ENCODE data around the gene TENM4. TPM values are rescaled to one million over a fixed set of nuclear protein-coding genes. Genes with fewer than 3 reads are reported as not detected.

The TENM4 gene
- total RNA-seq, 1 experiment from 2014 or later = 0.39 TPM

GRCh38 chr11:78607696-78608095, 833.1 kb downstream of the TENM4 start:
- Histone ChIP-seq H3K4me1 (ENCODE audit: control insufficient read depth, insufficient read depth, low read length) (no peaks in the 10 kb centered on the region), H3K4me3 (ENCODE audit: low read depth in 2 of 2, low read length in 2 of 2) (no peak overlapping the region), H3K36me3 (ENCODE audit: control insufficient read depth, insufficient read depth, low read length) (no peaks in the 10 kb centered on the region), H3K27ac (ENCODE audit: low read length) (no peak overlapping the region), H3K27me3 (ENCODE audit: control insufficient read depth, insufficient read depth, low read length) (peaks cover 10% of the 10 kb centered on the region), H3K9me3 (ENCODE audit: control insufficient read depth, insufficient read depth, low read depth, low read length) (no peaks in the 10 kb centered on the region)
- no peak for DNase-seq (ENCODE audit: low read depth, low spot score)
- no peak for TF ChIP-seq POLR2AphosphoS5 (IDR thresholded peaks at IDR 0.05; ENCODE audit: low read depth, low read length)
- no peak for TF ChIP-seq CTCF (IDR thresholded peaks at IDR 0.05)
- TF ChIP-seq SIN3A (IDR thresholded peaks at IDR 0.05; ENCODE audit: borderline replicate concordance, insufficient read depth, low read depth, low read length) = no peak
- TF ChIP-seq TCF7L2 (IDR thresholded peaks at IDR 0.05; ENCODE audit: low read depth, low read length) = no peak
- TF ChIP-seq REST (IDR thresholded peaks at IDR 0.05; ENCODE audit: insufficient read depth in 1 of 2, low read depth in 2 of 2, low read length in 1 of 2) = no peak
- ChIA-PET POLR2A (no interaction called here), CTCF (no interaction called here)
- BruUV-seq (replicated peaks) = no TSS peak
- ATAC-seq = no peak
- intact Hi-C loops (cut with micrococcal nuclease; ENCODE audit: unreplicated experiment) (no loop called here), in situ Hi-C loops (cut with HindIII; ENCODE audit: low pct_unique_long_range_greater_than_20kb, low sequenced_read_pairs) (no loop called here)

- H3K36me3 ChIP-seq (ENCODE audit: control insufficient read depth, insufficient read depth, low read length) = no peaks in the 10 kb centered on the region
- peaks cover 10% of the 10 kb centered on the region for H3K27me3 ChIP-seq (ENCODE audit: control insufficient read depth, insufficient read depth, low read length)
- TF ChIP-seq CTCF (IDR thresholded peaks at IDR 0.05) = no peak
- no peak for TF ChIP-seq POLR2AphosphoS5 (IDR thresholded peaks at IDR 0.05; ENCODE audit: low read depth, low read length)
- no peak for TF ChIP-seq TCF7L2 (IDR thresholded peaks at IDR 0.05; ENCODE audit: low read depth, low read length)
- TF ChIP-seq SIN3A (IDR thresholded peaks at IDR 0.05; ENCODE audit: borderline replicate concordance, insufficient read depth, low read depth, low read length) = no peak
- no peak for TF ChIP-seq REST (IDR thresholded peaks at IDR 0.05; ENCODE audit: insufficient read depth in 1 of 2, low read depth in 2 of 2, low read length in 1 of 2)
- intact Hi-C loops (cut with micrococcal nuclease; ENCODE audit: unreplicated experiment) (no loop called here), in situ Hi-C loops (cut with HindIII; ENCODE audit: low pct_unique_long_range_greater_than_20kb, low sequenced_read_pairs) (no loop called here)
- H3K4me3 ChIP-seq (ENCODE audit: low read depth in 2 of 2, low read length in 2 of 2) = no peak overlapping the region
- H3K4me1 ChIP-seq (ENCODE audit: control insufficient read depth, insufficient read depth, low read length) = no peaks in the 10 kb centered on the region
- ATAC-seq (no peak), DNase-seq (ENCODE audit: low read depth, low spot score) (no peak)
- no peaks in the 10 kb centered on the region for H3K9me3 ChIP-seq (ENCODE audit: control insufficient read depth, insufficient read depth, low read depth, low read length)
- BruUV-seq (replicated peaks) = no TSS peak
- H3K27ac ChIP-seq (ENCODE audit: low read length) = no peak overlapping the region
- CTCF ChIA-PET = no interaction called here
- POLR2A ChIA-PET = no interaction called here
Observed at GRCh38 chr11:78606667-78607066, 834.2 kb downstream of the TENM4 start.
